ENCODE data around the gene TRAPPC2B.

Gene TRAPPC2B

GRCh38 chr19:57362997-57363687 lies at the start of gene TRAPPC2B, which contains the start of gene ZNF547:
Gene TRAPPC2B (plus strand): TSS chr19:57363551. CDS start chr19:57364834, 1,283 bp downstream.
Gene ZNF547 (plus strand): TSS chr19:57363551. CDS start chr19:57368556, 5,005 bp downstream.
- DNase-seq (ENCODE audit: low read depth, low spot score), result peak; percentile 95

DNA sequence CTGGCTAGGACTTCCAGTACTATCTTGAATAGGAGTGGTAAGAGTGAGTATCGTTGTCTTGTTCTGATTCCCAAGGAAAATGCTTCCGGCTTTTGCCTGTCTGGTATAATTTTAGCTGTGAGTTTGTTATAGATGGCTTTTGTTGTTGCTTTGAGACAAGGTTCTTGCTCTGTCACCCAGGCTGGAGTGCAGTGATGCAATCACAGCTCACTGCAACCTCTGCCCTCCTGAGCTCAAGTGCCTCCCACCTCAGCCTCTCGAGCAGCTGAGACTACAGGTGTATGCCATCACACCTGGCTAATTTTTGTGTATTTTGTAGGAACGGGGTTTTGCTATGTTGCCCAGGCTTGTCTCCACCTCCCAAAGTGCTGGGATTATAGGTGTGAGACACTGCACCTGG lies 49.2 kb upstream of the TRAPPC2B start:
- no peak for DNase-seq (ENCODE audit: low read depth, low spot score)

DNA sequence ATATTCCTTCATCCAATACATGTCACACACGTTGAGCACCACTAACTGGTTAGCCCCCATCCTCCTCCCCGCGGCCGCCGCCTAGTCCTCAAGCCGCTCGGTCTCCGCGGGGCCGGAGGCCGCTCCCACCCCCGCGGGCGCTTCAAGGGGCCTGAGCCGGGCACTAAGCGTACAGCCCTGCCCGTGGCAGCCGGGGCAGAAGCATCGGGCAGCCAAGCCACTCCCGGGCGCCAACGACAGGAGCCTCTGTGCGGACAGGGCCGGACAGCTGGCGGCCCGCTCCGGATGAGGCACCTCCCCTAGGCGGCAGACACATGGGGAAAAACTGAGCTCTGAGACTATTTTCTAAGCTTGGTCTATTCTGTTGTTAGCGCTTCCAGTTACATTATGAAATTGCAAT lies 45.8 kb upstream of the TRAPPC2B start:
- DNase-seq (ENCODE audit: low read depth, low spot score), result no peak

DNA sequence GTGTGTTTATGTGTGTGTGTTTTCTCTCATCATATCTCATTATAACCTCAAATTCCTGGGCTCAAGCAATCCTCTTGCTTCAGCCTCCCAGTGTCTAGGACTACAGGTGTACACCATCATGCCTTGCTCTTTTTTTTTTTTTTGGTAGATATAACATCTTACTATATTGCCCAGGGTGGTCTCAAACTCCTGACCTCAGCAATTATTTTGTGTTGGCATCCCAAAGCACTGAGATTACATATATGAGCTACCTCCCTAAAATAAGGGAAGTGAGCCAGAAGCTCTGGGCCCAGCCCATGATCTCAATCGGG lies 43.5 kb upstream of the TRAPPC2B start:
- no peak for DNase-seq (ENCODE audit: low read depth, low spot score)

GRCh38 chr19:57320180-57321084 lies 42.9 kb upstream of the TRAPPC2B start, which contains the start of gene ZNF543:
Gene ZNF543 (plus strand): TSS chr19:57320472. CDS start chr19:57320854, 382 bp downstream.
- peak; percentile 78 for DNase-seq (ENCODE audit: low read depth, low spot score)

GRCh38 chr19:57321116-57321515 lies 42.2 kb upstream of the TRAPPC2B start:
- no peak for DNase-seq (ENCODE audit: low read depth, low spot score)

- DNase-seq (ENCODE audit: low read depth, low spot score), result no peak
These were observed 41.6 kb upstream of the TRAPPC2B start for GRCh38 chr19:57321751-57322150.

- no peak for DNase-seq (ENCODE audit: low read depth, low spot score)
These were observed 38.4 kb upstream of the TRAPPC2B start for GRCh38 chr19:57324992-57325391.

DNA sequence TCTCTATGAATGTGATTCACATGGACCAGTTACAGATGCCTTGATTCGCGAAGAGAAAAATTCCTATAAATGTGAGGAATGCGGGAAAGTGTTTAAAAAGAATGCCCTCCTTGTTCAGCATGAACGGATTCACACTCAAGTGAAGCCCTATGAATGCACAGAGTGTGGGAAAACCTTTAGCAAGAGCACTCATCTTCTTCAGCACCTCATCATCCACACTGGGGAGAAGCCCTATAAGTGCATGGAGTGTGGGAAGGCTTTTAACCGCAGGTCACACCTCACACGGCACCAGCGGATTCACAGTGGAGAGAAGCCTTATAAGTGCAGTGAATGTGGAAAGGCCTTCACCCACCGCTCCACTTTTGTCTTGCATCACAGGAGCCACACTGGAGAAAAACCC lies 35.4 kb upstream of the TRAPPC2B start:
- DNase-seq (ENCODE audit: low read depth, low spot score), result no peak

DNA sequence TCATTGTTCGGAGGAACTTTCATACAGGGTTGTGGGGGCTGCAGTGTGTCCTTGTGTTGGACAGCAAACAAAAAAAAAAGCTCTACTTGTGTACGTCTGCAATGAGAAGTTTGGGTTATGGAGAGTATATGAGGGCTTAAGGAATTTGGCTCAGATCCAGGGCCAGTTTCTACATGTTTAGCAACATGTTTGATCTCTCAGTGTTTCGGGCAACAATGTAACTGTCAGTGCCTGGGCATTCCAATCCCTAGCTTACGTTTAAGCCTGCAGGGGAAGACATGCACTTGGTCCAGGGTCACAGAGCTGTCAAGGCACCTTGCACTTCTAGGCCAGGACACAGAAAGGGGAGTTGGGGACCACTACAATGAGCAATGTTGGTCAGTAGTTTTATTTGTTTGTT lies 29.2 kb upstream of the TRAPPC2B start:
- DNase-seq (ENCODE audit: low read depth, low spot score), result no peak

DNA sequence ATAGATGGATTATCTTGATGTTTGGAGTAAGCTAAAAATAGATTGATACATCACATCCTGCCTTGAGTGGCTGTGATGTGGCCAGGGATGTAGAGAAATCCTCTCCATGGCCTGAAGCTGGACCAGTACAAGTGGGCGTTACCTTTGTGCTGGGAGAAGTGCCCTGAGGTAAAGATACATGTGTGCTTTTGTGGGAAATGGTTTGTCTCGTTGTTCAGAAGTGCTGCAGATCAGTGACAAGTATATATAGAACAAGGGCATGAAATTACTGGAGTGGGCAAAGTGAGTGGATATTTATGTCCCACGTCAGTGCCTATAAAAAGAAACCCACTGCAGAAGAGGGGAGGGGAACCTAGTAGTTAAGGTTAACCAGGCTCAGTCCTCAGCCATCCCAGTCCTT lies 24.5 kb upstream of the TRAPPC2B start:
- no peak for DNase-seq (ENCODE audit: low read depth, low spot score)

GRCh38 chr19:57342582-57342981 lies 20.8 kb upstream of the TRAPPC2B start:
- no peak for DNase-seq (ENCODE audit: low read depth, low spot score)

- no peak for DNase-seq (ENCODE audit: low read depth, low spot score)
These were observed 15.2 kb upstream of the TRAPPC2B start for GRCh38 chr19:57348136-57348535.

DNA sequence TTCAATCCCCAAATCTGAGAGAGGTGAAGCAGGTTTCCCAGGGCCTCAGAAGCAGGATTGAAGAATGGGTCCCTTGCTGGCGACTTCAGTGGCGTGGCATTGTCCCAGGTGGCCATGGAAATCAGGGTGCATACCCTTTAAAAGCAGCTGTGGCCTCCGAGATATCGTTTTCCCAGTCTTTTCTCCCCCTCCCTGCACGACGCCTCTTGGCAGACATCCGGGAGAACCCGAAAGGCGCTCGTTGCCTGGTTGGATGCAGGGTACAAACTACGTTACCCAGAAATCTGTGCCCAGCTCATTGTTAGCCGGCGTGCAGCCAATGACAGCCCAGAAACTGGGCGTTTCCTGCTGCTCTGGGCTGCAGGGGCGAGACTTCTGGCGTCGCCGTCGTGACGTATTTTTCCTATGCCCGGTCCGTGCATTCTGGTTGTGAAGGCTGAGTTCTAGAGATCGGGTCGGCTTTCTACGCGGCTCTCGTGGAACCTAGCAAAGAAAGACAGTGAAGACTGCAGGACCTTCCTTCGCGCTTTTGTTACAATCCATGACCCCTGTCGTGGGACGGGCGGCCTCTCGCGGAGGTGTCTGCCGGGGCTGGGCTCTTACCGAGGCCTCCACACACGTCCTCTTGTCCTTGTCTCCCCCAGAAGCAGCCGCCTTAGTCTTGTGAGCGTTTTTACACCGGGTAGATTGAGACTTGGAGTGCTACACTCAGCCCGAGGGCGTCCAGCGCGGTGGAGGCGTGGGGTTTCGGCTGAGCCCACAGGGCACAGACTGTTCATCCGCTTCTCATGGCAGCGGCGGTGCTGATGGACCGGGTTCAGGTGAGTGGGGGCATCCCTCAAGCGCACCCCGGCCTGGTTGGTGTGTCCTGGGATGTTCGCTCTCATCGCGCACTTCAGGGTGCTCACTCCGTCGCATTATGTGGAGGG lies 12.2 kb upstream of the TRAPPC2B start, which contains the start of gene ZNF304:
Gene ZNF304, plus strand, starts transcription at position 395 of the 929 bp plus-strand sequence. Its CDS starts 394 bp downstream, at position 789.
- peak; percentile 63 for DNase-seq (ENCODE audit: low read depth, low spot score)

- DNase-seq (ENCODE audit: low read depth, low spot score), result no peak
These were observed 11.5 kb upstream of the TRAPPC2B start for GRCh38 chr19:57351867-57352266.

DNA sequence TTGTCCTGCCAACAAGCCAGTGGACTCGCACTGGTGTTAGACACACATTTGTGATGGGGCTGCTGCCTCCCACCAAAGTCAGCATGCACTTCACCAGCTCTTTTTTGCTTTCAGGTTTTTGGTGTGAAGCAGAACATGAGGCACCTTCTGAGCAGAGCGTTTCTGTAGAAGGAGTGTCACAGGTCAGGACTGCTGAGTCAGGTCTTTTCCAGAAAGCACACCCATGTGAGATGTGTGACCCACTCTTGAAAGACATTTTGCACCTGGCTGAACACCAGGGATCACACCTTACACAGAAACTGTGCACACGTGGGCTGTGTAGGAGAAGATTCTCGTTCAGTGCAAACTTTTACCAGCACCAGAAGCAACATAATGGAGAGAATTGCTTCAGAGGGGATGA lies 7.4 kb upstream of the TRAPPC2B start:
- DNase-seq (ENCODE audit: low read depth, low spot score), result no peak

- DNase-seq (ENCODE audit: low read depth, low spot score), result no peak
These were observed 5.9 kb upstream of the TRAPPC2B start for GRCh38 chr19:57357406-57357805.

- DNase-seq (ENCODE audit: low read depth, low spot score), result no peak
These were observed 4.1 kb upstream of the TRAPPC2B start for GRCh38 chr19:57359300-57359699.

GRCh38 chr19:57362419-57362818 lies 932 bp upstream of the TRAPPC2B start:
- DNase-seq (ENCODE audit: low read depth, low spot score), result no peak

DNA sequence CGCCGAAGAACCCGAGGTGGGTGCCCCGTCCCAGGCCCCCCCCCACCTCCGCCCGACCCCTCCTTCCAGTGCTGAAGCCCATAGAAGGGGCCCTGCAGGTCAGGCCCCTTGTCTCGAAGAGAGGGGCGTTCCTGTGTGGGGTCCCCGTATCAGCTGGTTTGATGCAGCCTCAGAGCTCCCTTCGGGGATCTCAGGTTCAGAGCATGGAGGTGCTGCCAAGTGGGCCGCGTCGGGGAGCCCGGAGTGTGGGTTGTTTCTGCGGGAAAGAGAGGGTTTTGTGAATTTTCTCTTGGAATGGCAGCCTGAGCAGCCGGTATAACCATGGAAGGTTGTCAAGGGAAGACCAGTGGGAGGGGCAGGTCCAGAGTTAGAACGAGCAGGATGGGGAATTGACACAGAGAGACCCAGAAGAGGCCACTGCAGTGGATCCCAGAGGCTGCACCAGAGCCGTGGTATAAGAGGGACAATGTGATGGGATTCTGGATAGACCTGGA lies 384 bp downstream of the TRAPPC2B start:
- no peak for DNase-seq (ENCODE audit: low read depth, low spot score)

GRCh38 chr19:57366776-57367175 lies 3.4 kb downstream of the TRAPPC2B start:
- DNase-seq (ENCODE audit: low read depth, low spot score), result no peak

All from activated CD4-positive, CD25-positive, alpha-beta regulatory T cell treated with anti-CD3 and anti-CD28 coated beads, Interleukin-2, amount 50 U/mL, for 16 hours (primary cell).